ENCODE results near the gene IFT88.

GRCh38 chr13:20701461-20701860 is 134.5 kb downstream of the IFT88 start:
- TF ChIP-seq, protein P1, sequence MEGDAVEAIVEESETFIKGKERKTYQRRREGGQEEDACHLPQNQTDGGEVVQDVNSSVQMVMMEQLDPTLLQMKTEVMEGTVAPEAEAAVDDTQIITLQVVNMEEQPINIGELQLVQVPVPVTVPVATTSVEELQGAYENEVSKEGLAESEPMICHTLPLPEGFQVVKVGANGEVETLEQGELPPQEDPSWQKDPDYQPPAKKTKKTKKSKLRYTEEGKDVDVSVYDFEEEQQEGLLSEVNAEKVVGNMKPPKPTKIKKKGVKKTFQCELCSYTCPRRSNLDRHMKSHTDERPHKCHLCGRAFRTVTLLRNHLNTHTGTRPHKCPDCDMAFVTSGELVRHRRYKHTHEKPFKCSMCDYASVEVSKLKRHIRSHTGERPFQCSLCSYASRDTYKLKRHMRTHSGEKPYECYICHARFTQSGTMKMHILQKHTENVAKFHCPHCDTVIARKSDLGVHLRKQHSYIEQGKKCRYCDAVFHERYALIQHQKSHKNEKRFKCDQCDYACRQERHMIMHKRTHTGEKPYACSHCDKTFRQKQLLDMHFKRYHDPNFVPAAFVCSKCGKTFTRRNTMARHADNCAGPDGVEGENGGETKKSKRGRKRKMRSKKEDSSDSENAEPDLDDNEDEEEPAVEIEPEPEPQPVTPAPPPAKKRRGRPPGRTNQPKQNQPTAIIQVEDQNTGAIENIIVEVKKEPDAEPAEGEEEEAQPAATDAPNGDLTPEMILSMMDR (IDR thresholded peaks at IDR 0.05), result no peak
- TF ChIP-seq POLR2AphosphoS5 (IDR thresholded peaks at IDR 0.05) (no peak), POLR2A (IDR thresholded peaks at IDR 0.05) (no peak), EP300 (IDR thresholded peaks at IDR 0.05) (no peak)

Measured in stomach (tissue), 4 donors.